ENCODE results near the gene SYNDIG1L.

Gene SYNDIG1L

DNA sequence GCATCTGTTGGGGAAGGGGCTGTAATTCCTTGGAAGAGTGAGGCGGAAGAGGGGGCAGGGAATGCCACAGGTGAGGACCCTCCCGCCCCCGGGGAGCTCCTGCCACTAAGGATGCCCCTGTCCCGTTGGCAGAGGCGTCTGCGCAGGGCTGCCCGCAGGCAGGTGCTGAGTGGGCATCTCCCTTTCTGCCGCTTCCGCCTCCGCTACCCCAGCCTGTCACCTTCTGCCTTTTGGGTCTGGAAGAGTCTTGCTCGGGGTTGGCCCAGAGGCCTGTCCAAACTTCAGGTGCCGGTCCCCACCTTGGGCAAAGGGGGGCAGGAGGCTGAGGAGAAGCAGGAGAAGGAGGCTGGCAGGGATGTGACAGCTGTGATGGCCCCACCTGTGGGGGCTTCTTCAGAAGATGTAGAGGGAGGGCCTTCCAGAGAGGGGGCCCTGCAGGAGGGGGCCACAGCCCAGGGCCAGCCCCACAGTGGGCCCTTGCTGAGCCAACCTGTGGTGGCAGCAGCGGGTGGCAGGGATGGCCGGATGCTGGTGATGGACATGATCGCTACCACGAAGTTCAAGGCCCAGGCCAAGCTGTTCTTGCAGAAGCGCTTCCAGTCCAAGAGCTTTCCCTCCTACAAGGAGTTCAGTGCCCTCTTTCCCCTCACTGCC, 67.7 kb downstream of the SYNDIG1L start:
- H3K4me3 ChIP-seq (ENCODE audit: low read depth, low read length): no peak overlapping the region
- TF ChIP-seq CTCF (IDR thresholded peaks at IDR 0.05; ENCODE audit: low read depth, low read length): no peak

- TF ChIP-seq CTCF (IDR thresholded peaks at IDR 0.05; ENCODE audit: low read depth, low read length): no peak
- H3K4me3 ChIP-seq (ENCODE audit: low read depth, low read length): no peak overlapping the region
Observed at GRCh38 chr14:74357585-74357984, 68.4 kb downstream of the SYNDIG1L start.

DNA sequence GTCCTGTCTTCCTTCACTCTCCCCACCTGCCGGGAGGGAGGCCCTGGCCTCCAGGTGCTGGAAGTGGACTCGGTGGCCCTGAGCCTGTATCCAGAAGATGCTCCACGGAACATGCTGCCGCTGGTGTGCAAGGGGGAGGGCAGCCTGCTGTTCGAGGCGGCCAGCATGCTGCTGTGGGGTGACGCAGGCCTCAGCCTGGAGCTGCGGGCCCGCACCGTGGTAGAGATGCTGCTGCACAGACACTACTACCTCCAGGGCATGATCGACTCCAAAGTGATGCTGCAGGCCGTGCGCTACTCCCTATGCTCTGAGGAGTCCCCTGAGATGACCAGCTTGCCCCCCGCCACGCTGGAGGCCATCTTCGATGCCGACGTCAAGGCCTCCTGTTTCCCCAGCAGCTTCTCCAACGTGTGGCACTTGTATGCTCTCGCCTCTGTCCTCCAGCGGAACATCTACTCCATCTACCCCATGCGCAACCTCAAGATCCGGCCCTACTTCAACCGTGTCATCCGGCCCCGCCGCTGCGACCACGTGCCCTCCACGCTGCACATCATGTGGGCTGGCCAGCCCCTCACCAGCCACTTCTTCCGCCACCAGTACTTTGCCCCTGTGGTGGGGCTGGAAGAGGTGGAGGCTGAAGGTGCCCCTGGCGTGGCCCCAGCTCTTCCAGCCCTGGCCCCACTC, 69.0 kb downstream of the SYNDIG1L start:
- no peak overlapping the region for H3K4me3 ChIP-seq (ENCODE audit: low read depth, low read length)
- no peak for TF ChIP-seq CTCF (IDR thresholded peaks at IDR 0.05; ENCODE audit: low read depth, low read length)
